ENCODE results near the gene MYMX. TPM values are rescaled to one million over a fixed set of nuclear protein-coding genes. Genes with fewer than 3 reads are reported as not detected.
A peak's percentile ranks its signal among the peaks of the same experiment; 100 is the strongest.

Gene MYMX
- total RNA-seq, 1 donor from 2014 or later, result 11.2 TPM

- no peak for DNase-seq (ENCODE audit: low spot score)
- no peak for TF ChIP-seq CTCF (IDR thresholded peaks at IDR 0.05; ENCODE audit: unreplicated experiment)
- Mint-ChIP-seq H3K27ac (ENCODE audit: unreplicated experiment) (no peak overlapping the region), H3K27me3 (ENCODE audit: unreplicated experiment) (peaks cover 14% of the 10 kb centered on the region), H3K4me1 (ENCODE audit: unreplicated experiment) (peaks cover 36% of the 10 kb centered on the region), H3K4me3 (ENCODE audit: unreplicated experiment) (peak overlapping the region; percentile 92), H3K36me3 (ENCODE audit: low read depth, unreplicated experiment) (peaks cover 62% of the 10 kb centered on the region), H3K9me3 (ENCODE audit: unreplicated experiment) (no peaks in the 10 kb centered on the region)
Measured at GRCh38 chr6:44255105-44255808, 38.5 kb downstream of the MYMX start.

- DNase-seq (ENCODE audit: low spot score), result no peak
- peaks cover 34% of the 10 kb centered on the region for H3K4me1 Mint-ChIP-seq (ENCODE audit: unreplicated experiment)
- H3K27ac Mint-ChIP-seq (ENCODE audit: unreplicated experiment), result peak overlapping the region; percentile 57
- peak overlapping the region; percentile 92 for H3K4me3 Mint-ChIP-seq (ENCODE audit: unreplicated experiment)
- peaks cover 63% of the 10 kb centered on the region for H3K36me3 Mint-ChIP-seq (ENCODE audit: low read depth, unreplicated experiment)
- H3K27me3 Mint-ChIP-seq (ENCODE audit: unreplicated experiment), result peaks cover 14% of the 10 kb centered on the region
- TF ChIP-seq CTCF (IDR thresholded peaks at IDR 0.05; ENCODE audit: unreplicated experiment), result no peak
- H3K9me3 Mint-ChIP-seq (ENCODE audit: unreplicated experiment), result no peaks in the 10 kb centered on the region
Measured at GRCh38 chr6:44255871-44256774, 39.4 kb downstream of the MYMX start.

GRCh38 chr6:44256775-44257024 lies 40.0 kb downstream of the MYMX start:
- Mint-ChIP-seq H3K27ac (ENCODE audit: unreplicated experiment) (peak overlapping the region; percentile 57), H3K4me3 (ENCODE audit: unreplicated experiment) (peak overlapping the region; percentile 92), H3K27me3 (ENCODE audit: unreplicated experiment) (peaks cover 14% of the 10 kb centered on the region), H3K4me1 (ENCODE audit: unreplicated experiment) (peaks cover 34% of the 10 kb centered on the region), H3K9me3 (ENCODE audit: unreplicated experiment) (no peaks in the 10 kb centered on the region), H3K36me3 (ENCODE audit: low read depth, unreplicated experiment) (peaks cover 59% of the 10 kb centered on the region)
- DNase-seq (ENCODE audit: low spot score), result no peak
- TF ChIP-seq CTCF (IDR thresholded peaks at IDR 0.05; ENCODE audit: unreplicated experiment), result no peak

- Mint-ChIP-seq H3K27ac (ENCODE audit: unreplicated experiment) (peak within 1 kb of the TSS; percentile 90), H3K36me3 (ENCODE audit: low read depth, unreplicated experiment) (peaks cover 54% of the 10 kb centered on the region), H3K4me1 (ENCODE audit: unreplicated experiment) (peaks cover 37% of the 10 kb centered on the region), H3K27me3 (ENCODE audit: unreplicated experiment) (peaks cover 14% of the 10 kb centered on the region), H3K4me3 (ENCODE audit: unreplicated experiment) (peak within 1 kb of the TSS; percentile 92), H3K9me3 (ENCODE audit: unreplicated experiment) (no peaks in the 10 kb centered on the region)
- DNase-seq (ENCODE audit: low spot score), result peak; percentile 69
- TF ChIP-seq CTCF (IDR thresholded peaks at IDR 0.05; ENCODE audit: unreplicated experiment), result peak; percentile 87
Measured at GRCh38 chr6:44257025-44257752, 40.5 kb downstream of the MYMX start, which contains the start of gene SLC35B2. Gene SLC35B2 (minus strand): TSS chr6:44257528. CDS start chr6:44257410, 118 bp downstream.
